Neuronal stem cell (in vitro differentiated cells): ENCODE results near the gene C12orf57.

Source experiments
- DNase-seq: peaks from one replicate; pipeline ENCODE4 v3.0.0-alpha.2; 2013; ENCODE audit warnings: low spot score
- H2AFZ ChIP-seq: one replicate; pipeline ENCODE4 v1.6.1; 2013; ENCODE audit warnings: mild to moderate bottlenecking, low read length, inconsistent platforms
- H2AK5ac ChIP-seq: 2 replicates; pipeline ENCODE4 v1.6.1; 2013; ENCODE audit warnings: low read depth, mild to moderate bottlenecking, inconsistent platforms, low read length, moderate library complexity, mixed read lengths
- H2BK120ac ChIP-seq: 2 replicates; pipeline ENCODE4 v1.6.1; 2013; ENCODE audit warnings: low read depth, mild to moderate bottlenecking, inconsistent platforms, low read length, moderate library complexity, mixed read lengths
- H2BK12ac ChIP-seq: one replicate; pipeline ENCODE4 v1.6.1; 2013; ENCODE audit warnings: low read length, inconsistent platforms
- H2BK15ac ChIP-seq: 2 replicates; pipeline ENCODE4 v1.6.1; 2013; ENCODE audit warnings: mild to moderate bottlenecking, low read length, inconsistent platforms, mixed read lengths
- H2BK5ac ChIP-seq: one replicate; pipeline ENCODE4 v1.6.1; 2013; ENCODE audit warnings: inconsistent platforms, mild to moderate bottlenecking, low read length, moderate library complexity
- H3K14ac ChIP-seq: one replicate; pipeline ENCODE4 v1.6.1; 2013; ENCODE audit warnings: low read length, inconsistent platforms
- H3K18ac ChIP-seq: 2 replicates; pipeline ENCODE4 v1.6.1; 2013; ENCODE audit warnings: low read length, inconsistent platforms
- H3K23ac ChIP-seq: 2 replicates; pipeline ENCODE4 v1.6.1; 2013; ENCODE audit warnings: low read depth, mild to moderate bottlenecking, mixed read lengths, low read length, inconsistent platforms; ENCODE audit not compliant: poor library complexity
- H3K27ac ChIP-seq: replicated peaks from 3 replicates; pipeline ENCODE4 v1.5.1; 2013; ENCODE audit warnings: low read length, inconsistent platforms
- H3K27me3 ChIP-seq, 3 experiments: 2 replicates each; pipeline ENCODE4 v1.6.1; 2013; ENCODE audit warnings: low read length in 3 of 3, mild to moderate bottlenecking in 2 of 3, inconsistent platforms in 1 of 3, low read depth in 1 of 3, mixed read lengths in 1 of 3, moderate library complexity in 1 of 3; ENCODE audit not compliant: control insufficient read depth in 3 of 3, insufficient read depth in 3 of 3
- H3K36me3 ChIP-seq, 2 donors: replicated peaks in 1 of 2; 2 replicates each; pipeline ENCODE4 v1.6.1; 2013; ENCODE audit warnings: low read length in 2 of 2; ENCODE audit not compliant: control insufficient read depth in 2 of 2, insufficient read depth in 2 of 2
- H3K4ac ChIP-seq: 2 replicates; pipeline ENCODE4 v1.6.1; 2013; ENCODE audit warnings: inconsistent platforms, mild to moderate bottlenecking, low read length, moderate library complexity
- H3K4me1 ChIP-seq, 2 donors: 1 replicate in 1 of 2; 2 replicates in 1 of 2; pipeline ENCODE4 v1.6.1; 2013; ENCODE audit warnings: low read length in 2 of 2, low read depth in 1 of 2; ENCODE audit not compliant: control insufficient read depth in 2 of 2, insufficient read depth in 1 of 2
- H3K4me2 ChIP-seq: one replicate; pipeline ENCODE4 v1.6.1; 2013; ENCODE audit warnings: mild to moderate bottlenecking, low read length, inconsistent platforms; ENCODE audit not compliant: insufficient read depth, poor library complexity, severe bottlenecking
- H3K4me3 ChIP-seq, 2 donors: 2 replicates each; pipeline ENCODE4 v1.5.1; 2013; ENCODE audit warnings: low read length in 2 of 2, mild to moderate bottlenecking in 2 of 2, inconsistent platforms in 1 of 2, moderate library complexity in 1 of 2
- H3K79me1 ChIP-seq: one replicate; pipeline ENCODE4 v1.6.1; 2013; ENCODE audit warnings: low read depth, mild to moderate bottlenecking, inconsistent platforms, low read length, moderate library complexity
- H3K9ac ChIP-seq: one replicate; pipeline ENCODE4 v1.6.1; 2013; ENCODE audit warnings: mild to moderate bottlenecking, low read depth, low read length, inconsistent platforms; ENCODE audit not compliant: poor library complexity
- H3K9me3 ChIP-seq, 2 donors: replicated peaks in 1 of 2; 2 replicates each; pipeline versions ENCODE3 to v1.6.1; 2013; ENCODE audit warnings: low read length in 2 of 2, mild to moderate bottlenecking in 2 of 2, inconsistent platforms in 1 of 2, low read depth in 1 of 2, mixed read lengths in 1 of 2, moderate library complexity in 1 of 2; ENCODE audit not compliant: control insufficient read depth in 2 of 2, insufficient read depth in 1 of 2
- H4K8ac ChIP-seq: one replicate; pipeline ENCODE4 v1.6.1; 2013; ENCODE audit warnings: low read depth, mild to moderate bottlenecking, inconsistent platforms, low read length, moderate library complexity
- H4K91ac ChIP-seq: one replicate; pipeline ENCODE4 v1.6.1; 2013; ENCODE audit warnings: low read length, low read depth, mild to moderate bottlenecking, inconsistent platforms; ENCODE audit not compliant: poor library complexity
- WGBS, 2 donors: extraction: QIAGEN DNeasy Blood & Tissue Kit; methylation state at CpG; one replicate each; pipeline ENCODE4 v1.1.7; 2013; ENCODE audit warnings: missing lambda C conversion rate in 2 of 2, mixed read lengths in 1 of 2; ENCODE audit not compliant: insufficient read length in 2 of 2, insufficient replicate concordance in 1 of 2; ENCODE audit errors: extremely low coverage in 2 of 2; 5-methylcytosine and 5-hydroxymethylcytosine counted together

Gene C12orf57

DNA sequence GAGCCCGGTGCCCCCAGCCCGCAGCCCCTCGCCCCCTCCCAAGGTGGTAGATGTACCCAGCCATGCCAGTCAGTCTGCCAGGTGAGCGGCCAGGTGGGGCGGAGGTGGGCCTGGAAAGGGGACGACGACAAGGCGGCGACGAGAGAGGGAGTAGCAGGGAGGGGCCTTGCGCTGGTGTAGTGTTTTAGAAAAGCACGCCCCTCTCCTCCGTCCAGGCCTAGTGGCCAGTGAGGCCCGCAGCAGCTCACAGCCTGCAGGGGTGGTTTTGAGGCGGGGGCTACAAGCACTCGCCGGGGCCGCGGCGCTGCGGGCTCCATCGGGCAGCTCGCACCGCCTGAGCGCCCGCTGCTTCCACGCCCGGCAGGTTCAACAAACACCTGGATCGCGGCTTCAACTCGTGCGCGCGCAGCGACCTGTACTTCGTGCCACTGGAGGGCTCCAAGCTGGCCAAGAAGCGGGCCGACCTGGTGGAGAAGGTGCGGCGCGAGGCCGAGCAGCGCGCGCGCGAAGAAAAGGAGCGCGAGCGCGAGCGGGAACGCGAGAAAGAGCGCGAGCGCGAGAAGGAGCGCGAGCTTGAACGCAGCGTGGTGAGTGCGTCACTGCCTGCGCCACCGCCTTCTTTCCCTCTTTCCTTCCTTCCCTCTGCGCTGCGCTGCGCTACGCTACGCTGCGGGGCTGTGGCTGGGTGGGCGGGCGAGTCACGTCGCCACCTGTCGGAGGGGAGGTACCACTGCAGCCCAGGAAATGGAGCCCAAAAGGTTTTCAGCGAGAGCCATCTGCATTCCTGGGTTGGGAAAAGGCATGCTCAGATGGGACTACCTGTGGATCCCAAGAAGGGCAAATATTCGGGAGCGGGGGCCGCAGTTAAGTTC lies 6.1 kb upstream of the C12orf57 start:
- peak overlapping the region; percentile 86 for H3K4ac ChIP-seq
- peaks cover 3 to 6% of the 10 kb centered on the region in 2 donors for H3K4me1 ChIP-seq
- H2BK12ac ChIP-seq = no peak overlapping the region
- H2BK120ac ChIP-seq = peak overlapping the region; percentile 50
- H3K79me1 ChIP-seq = peaks cover 16% of the 10 kb centered on the region
- no CpG with 5 or more reads among the region's 80 CpGs for WGBS, 2 donors
- H4K8ac ChIP-seq = peak overlapping the region; percentile 90
- peak overlapping the region; percentile 100 for H3K18ac ChIP-seq
- peak overlapping the region; percentile 98 for H2AK5ac ChIP-seq
- no peaks in the 10 kb centered on the region for H3K27me3 ChIP-seq
- peak overlapping the region; percentile 99 for H2BK5ac ChIP-seq
- peak overlapping the region; percentile 86 for H3K14ac ChIP-seq
- peak; percentile 95 for DNase-seq
- H3K23ac ChIP-seq = peak overlapping the region; percentile 100
- H2AFZ ChIP-seq = peak overlapping the region; percentile 80
- peak overlapping the region; percentile 52 for H2BK15ac ChIP-seq
- H3K36me3 ChIP-seq = peaks cover 55 to 88% of the 10 kb centered on the region in 2 donors
- H3K27ac ChIP-seq = peak overlapping the region; percentile 95
- peak overlapping the region; percentile 94 for H3K9ac ChIP-seq
- H3K4me2 ChIP-seq = peak overlapping the region; percentile 66
- peak overlapping the region; percentile 98 for H4K91ac ChIP-seq
- peak overlapping the region; percentile 51 to 78 for H3K4me3 ChIP-seq
- H3K9me3 ChIP-seq = no peaks in the 10 kb centered on the region

GRCh38 chr12:6938353-6939190 lies 5.2 kb upstream of the C12orf57 start:
- Histone ChIP-seq H2BK12ac (no peak overlapping the region), H3K27ac (peak overlapping the region; percentile 95), H3K4me2 (peak overlapping the region; percentile 66), H3K9ac (peak overlapping the region; percentile 94), H3K36me3 (peaks cover 52 to 80% of the 10 kb centered on the region in 2 donors), H2BK5ac (peak overlapping the region; percentile 99), H3K79me1 (peaks cover 15% of the 10 kb centered on the region), H3K4me3 (peak overlapping the region; percentile 51 to 78), H4K91ac (peak overlapping the region; percentile 40), H2BK120ac (no peak overlapping the region), H3K27me3 (no peaks in the 10 kb centered on the region), H3K4me1 (peaks cover 3 to 6% of the 10 kb centered on the region in 2 donors), H3K14ac (peak overlapping the region; percentile 77), H3K23ac (peak overlapping the region; percentile 100), H2AFZ (no peak overlapping the region), H3K18ac (peak overlapping the region; percentile 69), H2BK15ac (peak overlapping the region; percentile 52), H3K9me3 (no peaks in the 10 kb centered on the region), H3K4ac (peak overlapping the region; percentile 13), H2AK5ac (peak overlapping the region; percentile 95), H4K8ac (peak overlapping the region; percentile 17)
- WGBS, 2 donors = no CpG with 5 or more reads among the region's 32 CpGs
- DNase-seq = no peak

- WGBS, 2 donors = no CpG with 5 or more reads among the region's 2 CpGs
- no peak for DNase-seq
- peaks cover 15% of the 10 kb centered on the region for H3K79me1 ChIP-seq
- no peak overlapping the region for H3K4me3 ChIP-seq
- H3K4me1 ChIP-seq = peaks cover 3 to 6% of the 10 kb centered on the region in 2 donors
- no peak overlapping the region for H3K9ac ChIP-seq
- H2BK12ac ChIP-seq = no peak overlapping the region
- H2BK120ac ChIP-seq = no peak overlapping the region
- no peak overlapping the region for H4K91ac ChIP-seq
- no peak overlapping the region for H3K4ac ChIP-seq
- peak overlapping the region; percentile 100 for H3K23ac ChIP-seq
- peak overlapping the region; percentile 17 for H4K8ac ChIP-seq
- H3K14ac ChIP-seq = no peak overlapping the region
- peak overlapping the region; percentile 17 for H3K27ac ChIP-seq
- H2AK5ac ChIP-seq = no peak overlapping the region
- no peak overlapping the region for H2BK15ac ChIP-seq
- no peak overlapping the region for H3K4me2 ChIP-seq
- no peaks in the 10 kb centered on the region for H3K27me3 ChIP-seq
- H2BK5ac ChIP-seq = no peak overlapping the region
- H3K36me3 ChIP-seq = peaks cover 47 to 74% of the 10 kb centered on the region in 2 donors
- H2AFZ ChIP-seq = no peak overlapping the region
- H3K18ac ChIP-seq = no peak overlapping the region
- H3K9me3 ChIP-seq = no peaks in the 10 kb centered on the region
Observed at GRCh38 chr12:6939191-6939540, 4.7 kb upstream of the C12orf57 start.

DNA sequence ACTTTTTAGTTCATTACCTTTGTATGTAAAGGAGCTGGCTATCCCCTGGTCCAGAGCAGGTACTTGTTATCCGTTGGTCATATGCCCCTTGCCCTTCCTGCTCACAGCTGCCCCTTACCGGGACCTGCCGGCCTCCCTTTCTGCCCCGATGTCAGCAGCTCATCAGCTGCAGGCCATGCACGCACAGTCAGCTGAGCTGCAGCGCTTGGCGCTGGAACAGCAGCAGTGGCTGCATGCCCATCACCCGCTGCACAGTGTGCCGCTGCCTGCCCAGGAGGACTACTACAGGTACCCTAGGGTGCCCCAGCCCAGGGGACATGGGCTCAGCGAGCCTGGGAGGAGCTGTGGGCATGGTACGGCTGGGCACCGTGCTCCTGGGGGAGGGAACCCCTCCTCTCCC lies 2.6 kb upstream of the C12orf57 start:
- Histone ChIP-seq H3K23ac (peak overlapping the region; percentile 56), H3K4ac (no peak overlapping the region), H3K9me3 (no peaks in the 10 kb centered on the region), H3K79me1 (peaks cover 12% of the 10 kb centered on the region), H4K91ac (no peak overlapping the region), H2AK5ac (peak overlapping the region; percentile 76), H2BK5ac (peak overlapping the region; percentile 46), H2BK12ac (peak overlapping the region; percentile 66), H4K8ac (no peak overlapping the region), H3K4me1 (peaks cover 11 to 14% of the 10 kb centered on the region in 2 donors), H3K18ac (no peak overlapping the region), H3K27ac (no peak overlapping the region), H3K4me3 (no peak overlapping the region), H2AFZ (no peak overlapping the region), H3K14ac (no peak overlapping the region), H2BK15ac (no peak overlapping the region), H2BK120ac (no peak overlapping the region), H3K4me2 (no peak overlapping the region), H3K9ac (no peak overlapping the region), H3K27me3 (no peaks in the 10 kb centered on the region), H3K36me3 (peaks cover 34 to 66% of the 10 kb centered on the region in 2 donors)
- DNase-seq = no peak
- WGBS, 2 donors = no CpG with 5 or more reads among the region's 12 CpGs
